NCI-H1436 treated with DMSO at 0.1 percent for 48 hours (cell line): ENCODE data around the gene SUSD3.

Experiments used
- DNase-seq: peaks from one replicate; lab custom pipeline; 2025; lab: John Stamatoyannopoulos, UW

The SUSD3 gene

DNA sequence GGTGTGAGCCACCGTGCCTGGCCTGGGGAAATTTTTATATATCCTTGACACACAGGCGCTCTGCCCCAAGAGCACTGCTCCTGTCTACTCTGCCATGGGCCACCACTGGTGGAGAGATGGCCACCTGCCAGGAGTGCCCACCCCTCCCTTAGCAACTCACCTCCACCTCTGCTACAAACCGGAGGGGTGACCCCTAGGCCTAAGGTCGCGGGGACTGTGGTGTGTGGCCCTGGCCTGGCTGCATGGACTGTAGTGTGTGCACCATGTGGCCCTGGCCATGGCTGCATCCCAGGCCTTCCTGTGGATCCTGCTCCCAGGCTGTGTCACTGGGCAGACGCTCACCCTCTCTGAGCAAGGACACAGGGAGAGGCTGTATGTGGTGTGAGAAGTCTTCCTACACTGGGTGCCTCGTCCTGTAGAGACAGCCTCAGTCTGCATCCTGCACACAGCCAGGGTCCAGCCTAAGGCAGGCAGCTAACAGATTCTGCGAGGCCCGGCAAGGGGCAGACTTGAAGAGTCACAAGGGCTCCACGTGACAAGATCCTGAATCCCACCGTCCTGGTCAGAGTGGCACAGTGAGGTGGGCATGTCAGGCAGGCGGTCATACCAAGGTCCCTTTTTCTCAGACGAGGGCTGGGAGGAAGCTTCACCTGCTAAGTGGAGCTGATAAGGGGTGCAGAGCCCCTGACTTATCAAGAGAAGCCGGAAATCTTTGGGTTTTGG, 65.2 kb downstream of the SUSD3 start:
- DNase-seq: no peak

GRCh38 chr9:93124793-93125192, 66.3 kb downstream of the SUSD3 start:
- DNase-seq: no peak

DNA sequence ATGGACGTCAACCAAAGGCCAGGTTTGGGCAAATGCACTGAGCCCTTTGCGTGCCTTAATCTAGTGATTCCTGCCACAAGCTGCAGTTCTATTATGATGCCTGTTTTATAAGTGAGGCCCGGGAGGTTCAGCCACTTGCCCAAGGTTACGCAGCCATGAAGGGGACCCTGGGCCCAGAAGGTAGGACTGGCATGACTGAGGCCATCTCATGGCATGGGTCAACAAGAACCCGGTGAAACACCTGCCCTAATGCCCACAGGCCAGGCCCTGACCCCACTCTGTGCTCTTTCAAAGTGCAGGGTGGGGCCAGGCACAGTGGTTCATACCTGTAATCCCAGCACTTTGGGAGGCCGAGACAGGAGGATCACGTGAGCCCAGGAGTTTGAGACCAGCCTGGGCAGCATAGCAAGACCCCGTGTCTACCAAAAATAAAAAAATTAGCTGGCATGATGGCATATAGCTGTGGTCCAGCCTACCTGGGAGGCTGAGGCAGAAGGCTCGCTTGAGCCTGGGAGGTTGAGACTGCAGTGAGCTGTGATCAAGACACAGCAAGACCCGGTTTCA, 66.9 kb downstream of the SUSD3 start:
- no peak for DNase-seq

- no peak for DNase-seq
These were observed 67.8 kb downstream of the SUSD3 start for GRCh38 chr9:93126151-93126781.

GRCh38 chr9:93126825-93127368, 68.4 kb downstream of the SUSD3 start:
- no peak for DNase-seq

DNA sequence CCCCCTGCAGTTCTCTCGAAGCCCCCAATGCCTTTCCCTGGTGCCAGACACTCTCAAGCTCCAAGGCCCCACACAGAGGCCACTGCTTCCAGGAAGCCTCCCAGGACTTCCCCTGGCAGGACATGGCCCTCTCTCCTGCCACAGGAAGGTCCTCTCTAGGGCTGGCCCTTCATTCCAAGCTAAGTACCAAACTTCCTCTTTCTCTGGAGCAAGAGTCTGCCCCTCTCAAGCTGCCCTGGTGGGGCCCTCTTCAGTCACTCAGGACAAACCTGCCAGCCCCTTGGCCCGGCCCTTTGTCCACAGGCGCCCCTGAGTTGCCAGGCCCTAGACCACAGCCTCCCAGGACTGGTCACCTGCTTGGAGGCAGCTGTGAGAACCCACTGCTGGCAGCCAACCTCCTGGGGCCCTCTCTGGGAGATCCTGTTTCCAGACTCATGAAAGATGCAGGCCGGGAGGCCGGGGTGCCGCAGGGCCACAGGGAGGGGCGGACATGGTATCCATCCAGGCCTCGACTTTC, 69.0 kb downstream of the SUSD3 start:
- no peak for DNase-seq

DNA sequence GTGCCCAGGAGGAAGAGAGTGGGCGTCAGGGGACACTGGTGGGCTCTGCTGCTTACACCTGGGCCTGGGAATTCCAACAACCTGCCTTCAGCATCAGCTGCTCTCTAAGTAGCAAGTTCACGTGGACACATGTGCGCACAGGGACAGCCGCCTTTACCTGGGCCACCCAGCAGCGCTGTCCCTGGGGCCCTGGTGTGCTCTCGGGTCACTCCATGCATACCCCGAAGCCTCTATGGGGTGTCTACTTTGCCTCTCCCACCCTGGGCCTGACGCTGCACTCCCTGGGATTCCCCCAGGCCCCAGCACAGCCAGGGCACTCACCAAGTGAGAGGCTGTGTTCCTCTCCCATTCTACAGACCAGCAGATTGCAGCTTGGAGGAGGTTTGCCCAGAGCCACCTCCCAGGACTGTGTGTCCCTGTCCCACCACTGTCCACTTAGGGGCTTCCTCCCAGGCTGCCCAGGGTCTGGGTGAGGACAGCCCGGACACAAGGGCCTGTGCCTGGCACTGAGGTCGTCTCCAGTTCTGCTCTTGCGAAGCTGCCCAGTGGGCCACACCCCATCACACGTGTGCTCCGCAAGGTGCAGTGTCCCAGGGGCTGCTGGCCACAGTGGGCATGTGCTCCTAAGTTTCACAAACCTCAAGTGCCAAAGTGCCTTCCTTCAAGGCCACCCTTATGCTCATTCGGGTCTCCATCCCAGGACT, 69.7 kb downstream of the SUSD3 start:
- no peak for DNase-seq

GRCh38 chr9:93128715-93129224, 70.3 kb downstream of the SUSD3 start:
- DNase-seq: no peak

DNA sequence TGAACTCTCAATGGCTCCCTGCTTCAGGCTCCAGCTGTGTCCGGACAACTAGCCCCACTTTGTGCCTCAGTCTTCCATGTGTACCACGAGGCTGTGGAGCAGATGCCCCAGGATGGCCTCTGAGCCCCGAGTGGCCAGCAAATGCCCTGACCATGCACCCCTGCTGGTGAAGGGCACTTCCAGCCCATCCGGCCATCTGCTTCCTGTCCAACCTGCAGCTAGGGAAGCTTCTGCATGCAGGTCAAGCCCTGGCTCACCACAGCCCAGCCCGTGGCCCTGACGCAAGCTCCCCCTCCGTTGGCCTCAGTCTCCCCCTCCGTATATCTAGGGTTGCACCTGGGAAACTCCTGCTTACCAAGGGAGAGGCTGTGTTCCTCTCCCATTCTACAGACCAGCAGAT, 70.8 kb downstream of the SUSD3 start:
- no peak for DNase-seq

DNA sequence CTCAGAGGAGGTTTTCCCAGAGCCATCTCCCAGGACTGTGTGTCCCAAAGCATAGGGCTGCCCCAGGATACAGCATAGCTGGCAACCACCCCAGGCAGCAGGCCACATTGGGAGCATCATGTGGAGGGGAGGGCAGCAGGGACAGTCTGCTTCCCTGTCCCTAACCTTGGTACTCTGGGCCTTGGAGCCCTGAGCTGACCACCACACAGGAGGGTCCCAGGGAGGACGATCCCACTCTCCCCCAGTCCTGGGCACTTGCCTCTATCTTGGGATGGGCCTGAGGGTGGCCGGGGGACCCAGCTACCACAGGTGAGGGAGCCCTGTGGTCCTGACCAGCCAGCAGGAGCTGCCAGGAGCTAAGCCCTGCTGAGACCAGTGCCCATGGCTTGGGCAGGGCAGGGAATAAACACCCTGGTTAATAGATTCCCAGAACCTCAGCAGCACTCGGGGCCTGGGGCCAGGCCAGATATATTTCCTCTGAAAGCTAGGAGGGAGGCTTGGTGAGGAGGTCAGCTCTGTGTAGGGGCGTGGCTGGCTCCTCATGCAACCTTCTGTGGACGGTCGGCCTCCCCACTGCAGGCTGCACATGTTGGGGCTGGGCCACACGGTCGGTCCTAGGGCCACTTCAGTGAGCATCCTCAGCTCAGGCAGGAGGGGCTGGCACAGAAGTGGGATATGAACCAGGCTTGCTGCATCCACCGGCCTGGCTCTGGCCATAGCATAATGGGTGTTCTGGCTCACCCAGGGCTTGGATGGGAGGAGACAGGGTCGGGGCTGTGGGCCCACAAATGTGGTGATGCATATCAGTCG, 71.4 kb downstream of the SUSD3 start:
- DNase-seq: no peak

GRCh38 chr9:93130861-93131481, 72.5 kb downstream of the SUSD3 start:
- DNase-seq: no peak

DNA sequence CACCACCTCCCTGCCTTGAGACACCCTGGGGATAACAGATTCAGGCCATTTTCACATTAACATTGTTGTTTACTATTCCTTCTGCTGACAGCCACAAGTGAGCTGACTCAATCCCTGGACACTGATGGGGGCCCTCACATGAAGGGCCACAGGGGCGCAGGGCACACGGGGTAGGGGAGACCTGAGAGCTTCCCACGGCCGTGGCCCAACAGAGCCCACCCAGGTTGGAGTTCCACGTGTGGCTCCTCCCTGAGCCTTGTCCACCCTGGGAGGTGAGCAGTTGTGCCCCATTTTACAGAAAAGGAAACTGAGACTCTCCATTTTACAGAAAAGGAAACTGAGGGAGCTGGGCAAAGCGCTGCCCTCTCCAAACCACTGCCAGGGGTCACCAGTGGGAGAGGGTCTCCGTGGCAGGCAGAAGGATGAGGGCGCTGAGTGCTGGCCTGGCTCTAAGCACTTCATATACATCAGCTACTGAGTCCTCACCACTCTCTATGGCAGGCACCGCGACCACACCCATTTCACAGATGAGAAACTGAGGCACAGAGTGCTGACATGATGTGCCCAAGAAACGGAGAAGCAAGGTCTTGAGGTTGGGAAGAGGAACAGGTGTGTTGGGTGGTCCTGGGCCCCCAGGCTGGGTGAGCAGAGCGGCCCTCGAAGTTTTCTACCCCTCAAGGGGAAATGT, 73.2 kb downstream of the SUSD3 start:
- DNase-seq: no peak

- DNase-seq: no peak
These were observed 73.9 kb downstream of the SUSD3 start for GRCh38 chr9:93132287-93132927.

GRCh38 chr9:93132946-93133680, 74.6 kb downstream of the SUSD3 start:
- no peak for DNase-seq

DNA sequence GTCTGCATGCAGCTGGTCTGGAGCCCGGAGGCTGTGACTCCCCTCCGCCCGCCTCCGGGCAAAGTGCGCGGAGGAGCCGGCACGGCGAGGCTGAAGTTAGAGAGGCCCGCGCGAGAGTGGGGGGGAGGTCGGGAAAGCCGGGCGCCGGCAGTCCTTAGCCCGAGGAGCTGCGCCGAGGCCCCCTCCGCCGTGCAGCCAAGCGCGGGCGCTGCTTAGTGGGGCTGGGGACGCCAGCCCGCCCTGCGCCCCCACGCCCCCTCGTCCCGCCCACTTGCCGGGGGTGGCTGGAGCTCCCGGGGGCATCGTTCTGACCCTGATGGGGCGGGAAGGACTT, 75.1 kb downstream of the SUSD3 start:
- DNase-seq: no peak

GRCh38 chr9:93134015-93134739, 75.7 kb downstream of the SUSD3 start, which contains the start of gene NINJ1:
Gene NINJ1, minus strand, starts transcription at chr9:93134251. Its CDS starts 34 bp downstream, at chr9:93134217.
- no peak for DNase-seq
